Hepatocyte (in vitro differentiated cells): Measurements from ENCODE around the gene PIANP. TPM values are rescaled to one million over a fixed set of nuclear protein-coding genes. Genes with fewer than 3 reads are reported as not detected.

ENCODE experiments used
- DNase-seq: peaks from one replicate; pipeline ENCODE4 v3.0.0-alpha.2; 2016; ENCODE audit warnings: low spot score
- H2AFZ ChIP-seq: fragments of 200-600 bp; sonication (generic); 2 replicates; pipeline ENCODE4 v1.6.0; 2016; ENCODE audit warnings: antibody characterized with exemption, mild to moderate bottlenecking
- H3K27ac ChIP-seq: fragments of 200-600 bp; sonication (generic); 2 replicates; pipeline ENCODE4 v1.5.1; 2016; ENCODE audit warnings: mild to moderate bottlenecking
- H3K27me3 ChIP-seq: fragments of 200-600 bp; sonication (generic); 2 replicates; pipeline ENCODE4 v1.6.1; 2016
- H3K36me3 ChIP-seq: fragments of 200-600 bp; sonication (generic); replicated peaks from 2 replicates; pipeline ENCODE4 v1.5.1; 2016; ENCODE audit warnings: low read depth; ENCODE audit not compliant: insufficient read depth
- H3K4me1 ChIP-seq: fragments of 200-600 bp; sonication (generic); 2 replicates; pipeline ENCODE4 v1.5.1; 2016; ENCODE audit warnings: mild to moderate bottlenecking, moderate library complexity; ENCODE audit not compliant: insufficient read depth
- H3K4me2 ChIP-seq: fragments of 200-600 bp; sonication (generic); 2 replicates; pipeline ENCODE4 v1.6.0; 2016
- H3K4me3 ChIP-seq: fragments of 200-600 bp; sonication (generic); 2 replicates; pipeline ENCODE4 v1.5.1; 2016; ENCODE audit warnings: mild to moderate bottlenecking
- H3K79me2 ChIP-seq: fragments of 200-600 bp; sonication (generic); 2 replicates; pipeline ENCODE4 v1.6.0; 2017; ENCODE audit warnings: mild to moderate bottlenecking
- H3K9me2 ChIP-seq: fragments of 200-600 bp; sonication (generic); replicated peaks from 2 replicates; pipeline ENCODE4 v1.6.0; 2017; ENCODE audit warnings: mild to moderate bottlenecking; ENCODE audit not compliant: insufficient read depth
- H3K9me3 ChIP-seq: fragments of 200-600 bp; sonication (generic); 2 replicates; pipeline ENCODE4 v1.5.1; 2016; ENCODE audit warnings: low read depth, mild to moderate bottlenecking
- H4K20me1 ChIP-seq: fragments of 200-600 bp; sonication (generic); 2 replicates; pipeline ENCODE4 v1.6.0; 2016; ENCODE audit warnings: mild to moderate bottlenecking; ENCODE audit not compliant: insufficient read depth, poor library complexity, severe bottlenecking
- CTCF ChIP-seq: fragments of 200-600 bp; sonication (generic); IDR thresholded peaks from 2 replicates; pipeline ENCODE4 v1.5.1; 2016; ENCODE audit warnings: antibody characterized with exemption, mild to moderate bottlenecking; ENCODE audit not compliant: poor library complexity
- EZH2 ChIP-seq: fragments of 200-600 bp; sonication (generic); IDR thresholded peaks from 2 replicates; pipeline ENCODE4 v1.6.1; 2016; ENCODE audit warnings: antibody characterized with exemption, mild to moderate bottlenecking, borderline replicate concordance
- EZH2phosphoT487 ChIP-seq: fragments of 200-600 bp; sonication (generic); IDR thresholded peaks from one replicate; pipeline ENCODE4 v1.6.1; 2018; ENCODE audit warnings: antibody characterized with exemption, mild to moderate bottlenecking, low read depth, moderate library complexity; ENCODE audit not compliant: unreplicated experiment, severe bottlenecking
- WGBS: methylation state at CpG from one replicate; pipeline ENCODE4 v1.1.6; 2016; ENCODE audit warnings: low lambda C conversion rate; ENCODE audit errors: missing lambda C conversion rate; 5-methylcytosine and 5-hydroxymethylcytosine counted together
- polyA plus RNA-seq: library from polyadenylated mRNA; unstranded; fragments of >200 nt; fragmentation: Nextera tagmentation; extraction: Ambion mirVana; gene quantifications from 2 replicates; pipeline ENCODE4 v1.2.1, GENCODE V29; 2016
- total RNA-seq: library from RNA; depleted of rRNA; stranded (reverse); fragments of >200 nt; gene quantifications from 2 replicates; pipeline ENCODE4 v1.2.3, GENCODE V29; 2014

The PIANP gene
- total RNA-seq, result 0.16 and 0.17 TPM in 2 replicates
- polyA plus RNA-seq, result 0.95 and 1.0 TPM in 2 replicates

- peak within 1 kb of the TSS; percentile 63 for H2AFZ ChIP-seq
- no peaks in the 10 kb centered on the region for H3K9me2 ChIP-seq
- peak; percentile 77 for DNase-seq
- peaks cover 73% of the 10 kb centered on the region for H3K27me3 ChIP-seq
- H4K20me1 ChIP-seq, result no peaks in the 10 kb centered on the region
- no peaks in the 10 kb centered on the region for H3K79me2 ChIP-seq
- peak within 1 kb of the TSS; percentile 58 for H3K4me3 ChIP-seq
- TF ChIP-seq EZH2 (no peak), EZH2phosphoT487 (no peak), CTCF (no peak)
- H3K9me3 ChIP-seq, result no peaks in the 10 kb centered on the region
- peaks cover 10% of the 10 kb centered on the region for H3K4me1 ChIP-seq
- H3K27ac ChIP-seq, result no peak within 1 kb of the TSS
- WGBS, result 3% methylated on average over 4 of the region's 43 CpGs
- no peaks in the 10 kb centered on the region for H3K36me3 ChIP-seq
- H3K4me2 ChIP-seq, result peak within 1 kb of the TSS; percentile 96
Observed at GRCh38 chr12:6700646-6701051, at the start of gene PIANP. Gene PIANP (minus strand): TSS chr12:6700815. CDS start chr12:6698061, 2,754 bp downstream.

GRCh38 chr12:6748761-6749160 is 48.1 kb upstream of the PIANP start:
- Histone ChIP-seq H3K9me2 (no peaks in the 10 kb centered on the region), H3K27me3 (no peaks in the 10 kb centered on the region), H3K9me3 (no peaks in the 10 kb centered on the region), H4K20me1 (peaks cover 12% of the 10 kb centered on the region), H3K27ac (no peak overlapping the region), H3K4me3 (no peak overlapping the region), H3K4me2 (no peak overlapping the region), H3K36me3 (no peaks in the 10 kb centered on the region), H3K79me2 (peaks cover 26% of the 10 kb centered on the region), H2AFZ (no peak overlapping the region), H3K4me1 (peaks cover 7% of the 10 kb centered on the region)
- TF ChIP-seq EZH2phosphoT487 (no peak), CTCF (no peak), EZH2 (no peak)
- no peak for DNase-seq
- 96% methylated on average over 25 of the region's 28 CpGs for WGBS

GRCh38 chr12:6747216-6747615 is 46.6 kb upstream of the PIANP start:
- H3K4me2 ChIP-seq, result no peak overlapping the region
- 86% methylated on average over 4 of the region's 4 CpGs for WGBS
- H3K9me3 ChIP-seq, result no peaks in the 10 kb centered on the region
- H3K4me1 ChIP-seq, result peaks cover 7% of the 10 kb centered on the region
- H3K9me2 ChIP-seq, result no peaks in the 10 kb centered on the region
- H2AFZ ChIP-seq, result no peak overlapping the region
- H3K4me3 ChIP-seq, result no peak overlapping the region
- DNase-seq, result no peak
- H4K20me1 ChIP-seq, result peaks cover 10% of the 10 kb centered on the region
- H3K36me3 ChIP-seq, result no peaks in the 10 kb centered on the region
- peaks cover 20% of the 10 kb centered on the region for H3K79me2 ChIP-seq
- TF ChIP-seq EZH2 (no peak), EZH2phosphoT487 (no peak), CTCF (no peak)
- H3K27me3 ChIP-seq, result no peaks in the 10 kb centered on the region
- H3K27ac ChIP-seq, result no peak overlapping the region
